Astrocyte (in vitro differentiated cells and primary cell): ENCODE measurements around the gene MRGPRG.

Experiments
- EZH2 ChIP-seq: IDR thresholded peaks from 2 replicates; pipeline ENCODE4 v1.6.1; 2012; ENCODE audit warnings: mild to moderate bottlenecking, low read length, inconsistent platforms; ENCODE audit not compliant: insufficient read depth
- TF ChIP-seq, protein P1 (sequence below): IDR thresholded peaks from 2 replicates; pipeline ENCODE4 v1.5.1; 2011; ENCODE audit warnings: low read depth, mild to moderate bottlenecking, inconsistent platforms, low read length, moderate library complexity; ENCODE audit not compliant: insufficient read depth

DNA sequence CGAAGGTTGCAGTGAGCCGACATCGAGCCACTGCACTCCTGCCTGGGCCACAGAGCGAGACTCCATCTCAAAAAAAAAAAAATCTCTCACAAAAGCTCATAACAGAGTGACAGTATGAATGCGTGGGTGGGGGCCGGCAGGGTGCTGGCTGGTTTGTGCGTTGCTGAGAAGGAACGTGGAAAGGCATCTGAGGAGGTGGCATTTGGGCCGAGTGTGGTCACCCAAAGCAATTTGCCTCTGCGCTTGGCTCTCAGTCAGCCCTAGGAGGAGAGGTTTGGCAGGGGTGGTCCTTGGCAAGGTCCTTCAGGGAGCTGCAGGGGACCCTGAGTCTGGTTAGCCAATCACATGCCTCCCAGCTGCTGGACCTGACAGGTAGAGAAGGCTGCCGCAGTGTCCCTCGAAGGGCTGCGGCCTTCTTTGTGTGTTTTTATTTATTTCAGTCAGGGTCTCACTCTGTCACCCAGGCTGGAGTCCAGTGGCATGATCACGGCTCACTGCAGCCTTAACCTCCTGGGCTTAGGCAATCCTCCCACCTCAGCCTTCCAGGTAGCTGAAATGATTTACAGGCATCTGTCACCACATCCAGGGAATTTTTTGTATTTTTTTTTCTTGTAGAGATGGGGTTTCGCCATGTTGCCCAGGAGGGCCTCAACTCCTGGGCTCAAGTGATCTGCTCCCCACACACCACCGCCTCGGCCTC, 30.0 kb downstream of the MRGPRG start:
- TF ChIP-seq, protein P1, sequence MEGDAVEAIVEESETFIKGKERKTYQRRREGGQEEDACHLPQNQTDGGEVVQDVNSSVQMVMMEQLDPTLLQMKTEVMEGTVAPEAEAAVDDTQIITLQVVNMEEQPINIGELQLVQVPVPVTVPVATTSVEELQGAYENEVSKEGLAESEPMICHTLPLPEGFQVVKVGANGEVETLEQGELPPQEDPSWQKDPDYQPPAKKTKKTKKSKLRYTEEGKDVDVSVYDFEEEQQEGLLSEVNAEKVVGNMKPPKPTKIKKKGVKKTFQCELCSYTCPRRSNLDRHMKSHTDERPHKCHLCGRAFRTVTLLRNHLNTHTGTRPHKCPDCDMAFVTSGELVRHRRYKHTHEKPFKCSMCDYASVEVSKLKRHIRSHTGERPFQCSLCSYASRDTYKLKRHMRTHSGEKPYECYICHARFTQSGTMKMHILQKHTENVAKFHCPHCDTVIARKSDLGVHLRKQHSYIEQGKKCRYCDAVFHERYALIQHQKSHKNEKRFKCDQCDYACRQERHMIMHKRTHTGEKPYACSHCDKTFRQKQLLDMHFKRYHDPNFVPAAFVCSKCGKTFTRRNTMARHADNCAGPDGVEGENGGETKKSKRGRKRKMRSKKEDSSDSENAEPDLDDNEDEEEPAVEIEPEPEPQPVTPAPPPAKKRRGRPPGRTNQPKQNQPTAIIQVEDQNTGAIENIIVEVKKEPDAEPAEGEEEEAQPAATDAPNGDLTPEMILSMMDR = no peak
- no peak for TF ChIP-seq EZH2
